ENCODE results near the gene TCEA2. TPM values are rescaled to one million over a fixed set of nuclear protein-coding genes. Genes with fewer than 3 reads are reported as not detected.

TCEA2 gene
- total and polyA plus RNA-seq, 9 of the 15 experiments (the other 6 are each of a cell fraction or from before 2014, with no cell fraction given): 1.4 to 28.7 (median 5.4) TPM

- TF ChIP-seq C11orf30 (IDR thresholded peaks at IDR 0.05; ENCODE audit: low read depth) (no peak), IRF9 (tag; IDR thresholded peaks at IDR 0.05) (no peak), ZNF121 (CRISPR knock-in tag; conservative IDR thresholded peaks at IDR 0.05) (no peak), STAT6 (CRISPR knock-in tag; IDR thresholded peaks at IDR 0.05) (no peak), ZNF740 (CRISPR knock-in tag; IDR thresholded peaks at IDR 0.05) (peak; percentile 85), ZNF740 (tag; IDR thresholded peaks at IDR 0.05) (peak in 1 of 2 experiments; percentile 68; a peak in 2 of 4 replicates), ZBTB17 (CRISPR knock-in tag; IDR thresholded peaks at IDR 0.05) (no peak), HDAC2 (IDR thresholded peaks at IDR 0.05) (0 out of 2 replicates have a peak, but pooled peaks have one; percentile 38), NKRF (IDR thresholded peaks at IDR 0.05; ENCODE audit: borderline replicate concordance) (no peak), RBFOX2 (IDR thresholded peaks at IDR 0.05; ENCODE audit: low read depth, low read length) (peak; percentile 59), CSDE1 (IDR thresholded peaks at IDR 0.05) (no peak), SP1 (CRISPR knock-in tag; IDR thresholded peaks at IDR 0.05) (0 out of 2 replicates have a peak, but pooled peaks have one; percentile 31), KDM2B (CRISPR knock-in tag; IDR thresholded peaks at IDR 0.05) (no peak), YY1 (IDR thresholded peaks at IDR 0.05; ENCODE audit: borderline replicate concordance in 1 of 3, control insufficient read depth in 1 of 3, extremely low read depth in 1 of 3, insufficient read depth in 3 of 3, insufficient read length in 1 of 3, insufficient replicate concordance in 2 of 3, low read depth in 1 of 3, low read length in 2 of 3) (no peak), NFE2 (IDR thresholded peaks at IDR 0.05; ENCODE audit: low read depth) (no peak), NR2F6 (CRISPR knock-in tag; IDR thresholded peaks at IDR 0.05) (no peak), ZNF586 (CRISPR knock-in tag; conservative IDR thresholded peaks at IDR 0.05) (no peak), DNMT1 (IDR thresholded peaks at IDR 0.05) (no peak), SMARCE1 (IDR thresholded peaks at IDR 0.05) (no peak), MTA2 (IDR thresholded peaks at IDR 0.05; ENCODE audit: low read depth) (no peak), HMG20B (CRISPR knock-in tag; IDR thresholded peaks at IDR 0.05) (0 out of 2 replicates have a peak, but pooled peaks have one; percentile 55), RCOR1 (IDR thresholded peaks at IDR 0.05; ENCODE audit: borderline replicate concordance in 1 of 2, low read depth in 2 of 2, low read length in 2 of 2) (0 out of 4 replicates have a peak, but pooled peaks of 1 of the 2 experiments have one; percentile 17)
Measured at GRCh38 chr20:64050261-64051032, 12.6 kb upstream of the TCEA2 start (continued).
